ENCODE results near the gene PGAP3. TPM values are rescaled to one million over a fixed set of nuclear protein-coding genes. Genes with fewer than 3 reads are reported as not detected.

The PGAP3 gene
- total RNA-seq, 1 experiment from 2014 or later: 13.2 TPM

GRCh38 chr17:39622380-39623006 is 65.4 kb downstream of the PGAP3 start:
- Mint-ChIP-seq H3K27ac (ENCODE audit: low read depth, unreplicated experiment) (no peak overlapping the region), H3K4me1 (ENCODE audit: insufficient read depth, unreplicated experiment) (peaks cover 9% of the 10 kb centered on the region), H3K4me3 (ENCODE audit: unreplicated experiment) (peak overlapping the region; percentile 9), H3K27me3 (ENCODE audit: insufficient read depth, unreplicated experiment) (peaks cover 15% of the 10 kb centered on the region), H3K36me3 (ENCODE audit: insufficient read depth, unreplicated experiment) (no peaks in the 10 kb centered on the region), H3K9me3 (ENCODE audit: unreplicated experiment) (no peaks in the 10 kb centered on the region)
- intact Hi-C loops (cut with micrococcal nuclease): loop anchor here (1.0 to 5.0 kb wide), 5 partner anchors 74 to 415 kb away; partner anchors contain the start of genes GRB7 and PSMD3
- DNase-seq (ENCODE audit: unreplicated experiment): no peak
- ChIA-PET CTCF (interaction anchor here (0.6 to 9.2 kb wide), 30 partner anchors 10 to 768 kb away, joined by 3 to 146 read pairs (median 5); partner anchors contain the start of genes ERBB2, MIEN1, PSMD3 and STARD3), POLR2A (interaction anchor here (0.7 to 1.9 kb wide), 9 partner anchors 11 to 305 kb away, joined by 3 to 10 read pairs (median 4); partner anchors contain the start of genes LRRC3C, MIEN1, ORMDL3 and STARD3)
- no TSS peak for BruUV-seq (replicated peaks)
- no peak for TF ChIP-seq CTCF (IDR thresholded peaks at IDR 0.05; ENCODE audit: unreplicated experiment)

GRCh38 chr17:39621523-39622379 is 66.1 kb downstream of the PGAP3 start:
- Mint-ChIP-seq H3K27ac (ENCODE audit: low read depth, unreplicated experiment) (no peak overlapping the region), H3K36me3 (ENCODE audit: insufficient read depth, unreplicated experiment) (no peaks in the 10 kb centered on the region), H3K4me1 (ENCODE audit: insufficient read depth, unreplicated experiment) (peaks cover 9% of the 10 kb centered on the region), H3K9me3 (ENCODE audit: unreplicated experiment) (no peaks in the 10 kb centered on the region), H3K4me3 (ENCODE audit: unreplicated experiment) (peak overlapping the region; percentile 9), H3K27me3 (ENCODE audit: insufficient read depth, unreplicated experiment) (peaks cover 14% of the 10 kb centered on the region)
- peak; percentile 100 for TF ChIP-seq CTCF (IDR thresholded peaks at IDR 0.05; ENCODE audit: unreplicated experiment)
- no TSS peak for BruUV-seq (replicated peaks)
- intact Hi-C loops (cut with micrococcal nuclease): loop anchor here (1.0 to 5.0 kb wide), 4 partner anchors 116 to 414 kb away; partner anchors contain the start of genes GRB7 and PSMD3
- DNase-seq (ENCODE audit: unreplicated experiment): peak; percentile 85
- POLR2A ChIA-PET: interaction anchor here (0.6 to 1.9 kb wide), 14 partner anchors 8 to 359 kb away, joined by 3 to 10 read pairs (median 4); partner anchors contain the start of genes LRRC3C, MIEN1, ORMDL3 and PSMD3
- CTCF ChIA-PET: interaction anchor here (0.5 to 9.2 kb wide), 61 partner anchors 7 to 1203 kb away, joined by 3 to 146 read pairs (median 4); partner anchors contain the start of genes ERBB2, MED1, MIEN1 and PSMD3

Small RNAs within 50 kb of the gene (microRNA-seq; reads per million reads assigned to microRNA genes)
- 0.53 reads per million for gene MIR4728

Other genes with a start within 250 kb of the PGAP3 start
- 59.0 TPM in 2 replicates for gene MED1, start 236.8 kb downstream of the PGAP3 start, total RNA-seq (2022)
- gene CDK12, start 226.6 kb downstream of the PGAP3 start, total RNA-seq (2022): 71.1 and 71.3 TPM in 2 replicates
- gene NEUROD2, start 80.1 kb downstream of the PGAP3 start, total RNA-seq (2022): not detected in 2 replicates
- not detected in 2 replicates for gene PPP1R1B, start 61.1 kb downstream of the PGAP3 start, total RNA-seq (2022)
- 30.1 and 31.1 TPM in 2 replicates for gene STARD3, start 50.9 kb downstream of the PGAP3 start, total RNA-seq (2022)
- gene TCAP, start 22.7 kb downstream of the PGAP3 start, total RNA-seq (2022): 0.37 and 0.71 TPM in 2 replicates
- not detected in 2 replicates for gene PNMT, start 19.6 kb downstream of the PGAP3 start, total RNA-seq (2022)
- gene ERBB2, start 12.0 kb upstream of the PGAP3 start, total RNA-seq (2022): 33.3 and 33.7 TPM in 2 replicates
- 42.1 and 51.3 TPM in 2 replicates for gene MIEN1, start 42.5 kb upstream of the PGAP3 start, total RNA-seq (2022)
- 7.3 and 10.3 TPM in 2 replicates for gene GRB7, start 49.9 kb upstream of the PGAP3 start, total RNA-seq (2022)
- not detected in 2 replicates for gene IKZF3, start 176.3 kb upstream of the PGAP3 start, total RNA-seq (2022)
- not detected in 2 replicates for gene ZPBP2, start 180.1 kb upstream of the PGAP3 start, total RNA-seq (2022)
- gene GSDMB, start 230.6 kb upstream of the PGAP3 start, total RNA-seq (2022): 1.4 and 5.0 TPM in 2 replicates
- 14.7 and 17.0 TPM in 2 replicates for gene ORMDL3, start 239.5 kb upstream of the PGAP3 start, total RNA-seq (2022)
- not detected in 2 replicates for gene LRRC3C, start 239.7 kb upstream of the PGAP3 start, total RNA-seq (2022)